ENCODE results near the gene PDRG1.

GRCh38 chr20:31992086-31992485 lies 40.2 kb upstream of the PDRG1 start:
- no peak for TF ChIP-seq POLR2A (IDR thresholded peaks at IDR 0.05)
- TF ChIP-seq CTCF (IDR thresholded peaks at IDR 0.05) = no peak
